Endothelial cell (in vitro differentiated cells): ENCODE results near the gene LIX1. TPM values are rescaled to one million over a fixed set of nuclear protein-coding genes. Genes with fewer than 3 reads are reported as not detected.

Source experiments
- DNase-seq: peaks from one replicate; pipeline ENCODE4 v3.0.0; 2021; ENCODE audit warnings: low spot score
- H3K27ac Mint-ChIP-seq: one replicate; pipeline ENCODE4 v1.8.0; 2021; ENCODE audit warnings: mixed read lengths, inconsistent platforms; ENCODE audit not compliant: unreplicated experiment
- H3K27me3 Mint-ChIP-seq: one replicate; pipeline ENCODE4 v1.8.0; 2021; ENCODE audit warnings: mild to moderate bottlenecking, moderate library complexity, mixed read lengths, inconsistent platforms; ENCODE audit not compliant: unreplicated experiment
- H3K36me3 Mint-ChIP-seq: one replicate; pipeline ENCODE4 v1.8.0; 2021; ENCODE audit warnings: mild to moderate bottlenecking, low read depth, mixed read lengths, inconsistent platforms; ENCODE audit not compliant: unreplicated experiment
- H3K4me1 Mint-ChIP-seq: one replicate; pipeline ENCODE4 v1.8.0; 2021; ENCODE audit warnings: mild to moderate bottlenecking, mixed read lengths, inconsistent platforms; ENCODE audit not compliant: unreplicated experiment
- H3K4me3 Mint-ChIP-seq: one replicate; pipeline ENCODE4 v1.8.0; 2021; ENCODE audit warnings: mild to moderate bottlenecking, mixed read lengths, inconsistent platforms; ENCODE audit not compliant: unreplicated experiment
- H3K9me3 Mint-ChIP-seq: one replicate; pipeline ENCODE4 v1.8.0; 2021; ENCODE audit warnings: mixed read lengths, inconsistent platforms; ENCODE audit not compliant: unreplicated experiment
- CTCF ChIP-seq: fragments of 200-600 bp; sonication (generic); IDR thresholded peaks from one replicate; pipeline ENCODE4 v1.5.0; 2021; ENCODE audit warnings: antibody characterized with exemption; ENCODE audit not compliant: unreplicated experiment
- total RNA-seq: library from RNA; stranded (reverse); fragmentation: NEBNext Ultra II Directional; extraction: Animal tissue kit (Norgen Biotek cat#: 25700); gene quantifications from one replicate; pipeline ENCODE4 v1.2.1, GENCODE V29; 2021; ENCODE audit not compliant: unreplicated experiment

LIX1 gene
- total RNA-seq, 1 donor from 2014 or later = 0.46 TPM

GRCh38 chr5:97096846-97097245 lies 45.6 kb downstream of the LIX1 start:
- H3K36me3 Mint-ChIP-seq = no peaks in the 10 kb centered on the region
- H3K27ac Mint-ChIP-seq = no peak overlapping the region

GRCh38 chr5:97096191-97096590 lies 46.2 kb downstream of the LIX1 start:
- TF ChIP-seq CTCF = no peak
- DNase-seq = no peak

More at GRCh38 chr5:97096846-97097245, 45.6 kb downstream of the LIX1 start:
- TF ChIP-seq CTCF = no peak
- Mint-ChIP-seq H3K4me3 (no peak overlapping the region), H3K9me3 (no peaks in the 10 kb centered on the region), H3K4me1 (peaks cover 4% of the 10 kb centered on the region), H3K27me3 (no peaks in the 10 kb centered on the region)
- no peak for DNase-seq

GRCh38 chr5:97095318-97095732 lies 47.1 kb downstream of the LIX1 start:
- H3K27ac Mint-ChIP-seq = no peak overlapping the region
- no peak overlapping the region for H3K4me3 Mint-ChIP-seq

More at GRCh38 chr5:97096191-97096590, 46.2 kb downstream of the LIX1 start:
- Mint-ChIP-seq H3K27me3 (no peaks in the 10 kb centered on the region), H3K4me3 (no peak overlapping the region), H3K9me3 (no peaks in the 10 kb centered on the region), H3K27ac (no peak overlapping the region), H3K4me1 (peaks cover 4% of the 10 kb centered on the region), H3K36me3 (no peaks in the 10 kb centered on the region)

GRCh38 chr5:97094579-97095317 lies 47.7 kb downstream of the LIX1 start:
- no peak for DNase-seq
- H3K4me3 Mint-ChIP-seq = no peak overlapping the region
- no peak for TF ChIP-seq CTCF
- H3K36me3 Mint-ChIP-seq = no peaks in the 10 kb centered on the region
- H3K27ac Mint-ChIP-seq = no peak overlapping the region
- H3K27me3 Mint-ChIP-seq = no peaks in the 10 kb centered on the region
- peaks cover 2% of the 10 kb centered on the region for H3K4me1 Mint-ChIP-seq
- no peaks in the 10 kb centered on the region for H3K9me3 Mint-ChIP-seq

More at GRCh38 chr5:97095318-97095732, 47.1 kb downstream of the LIX1 start:
- DNase-seq = no peak
- no peak for TF ChIP-seq CTCF
- Mint-ChIP-seq H3K36me3 (no peaks in the 10 kb centered on the region), H3K27me3 (no peaks in the 10 kb centered on the region), H3K9me3 (no peaks in the 10 kb centered on the region), H3K4me1 (peaks cover 4% of the 10 kb centered on the region)

- Mint-ChIP-seq H3K4me3 (no peak overlapping the region), H3K36me3 (no peaks in the 10 kb centered on the region), H3K9me3 (no peaks in the 10 kb centered on the region), H3K27ac (no peak overlapping the region), H3K4me1 (peaks cover 2% of the 10 kb centered on the region), H3K27me3 (no peaks in the 10 kb centered on the region)
- no peak for DNase-seq
- no peak for TF ChIP-seq CTCF
Measured at GRCh38 chr5:97093193-97093592, 49.2 kb downstream of the LIX1 start.
